ENCODE measurements around the gene ABHD5. TPM values are rescaled to one million over a fixed set of nuclear protein-coding genes. Genes with fewer than 3 reads are reported as not detected.
"Not testable (repeated sequence)": the region's sequence is repeated elsewhere in the genome, so short reads cannot be mapped to it uniquely, and the experiment has no call there.

Gene ABHD5
- total RNA-seq, 1 experiment from 2014 or later, result 10.5 TPM

GRCh38 chr3:43675593-43675992 is 15.1 kb upstream of the ABHD5 start:
- in situ Hi-C loops (cut with HindIII; ENCODE audit: low pct_unique_long_range_greater_than_20kb, low sequenced_read_pairs), result no loop called here
- CTCF ChIA-PET, result no interaction called here
- no peak for DNase-seq (ENCODE audit: low read depth, low spot score)
- H3K36me3 ChIP-seq (ENCODE audit: control insufficient read depth, insufficient read depth, low read length), result no peaks in the 10 kb centered on the region
- no peak overlapping the region for H3K4me3 ChIP-seq (ENCODE audit: low read depth in 2 of 2, low read length in 2 of 2)
- no peak overlapping the region for H3K27ac ChIP-seq (ENCODE audit: low read length)
- no peaks in the 10 kb centered on the region for H3K27me3 ChIP-seq (ENCODE audit: control insufficient read depth, insufficient read depth, low read length)
- intact Hi-C loops (cut with micrococcal nuclease; ENCODE audit: unreplicated experiment), result no loop called here
- TF ChIP-seq REST (IDR thresholded peaks at IDR 0.05; ENCODE audit: insufficient read depth in 1 of 2, low read depth in 2 of 2, low read length in 1 of 2) (no peak), POLR2AphosphoS5 (IDR thresholded peaks at IDR 0.05; ENCODE audit: low read depth, low read length) (no peak), TCF7L2 (IDR thresholded peaks at IDR 0.05; ENCODE audit: low read depth, low read length) (no peak), SIN3A (IDR thresholded peaks at IDR 0.05; ENCODE audit: borderline replicate concordance, insufficient read depth, low read depth, low read length) (no peak)
- TF ChIP-seq, protein P1, sequence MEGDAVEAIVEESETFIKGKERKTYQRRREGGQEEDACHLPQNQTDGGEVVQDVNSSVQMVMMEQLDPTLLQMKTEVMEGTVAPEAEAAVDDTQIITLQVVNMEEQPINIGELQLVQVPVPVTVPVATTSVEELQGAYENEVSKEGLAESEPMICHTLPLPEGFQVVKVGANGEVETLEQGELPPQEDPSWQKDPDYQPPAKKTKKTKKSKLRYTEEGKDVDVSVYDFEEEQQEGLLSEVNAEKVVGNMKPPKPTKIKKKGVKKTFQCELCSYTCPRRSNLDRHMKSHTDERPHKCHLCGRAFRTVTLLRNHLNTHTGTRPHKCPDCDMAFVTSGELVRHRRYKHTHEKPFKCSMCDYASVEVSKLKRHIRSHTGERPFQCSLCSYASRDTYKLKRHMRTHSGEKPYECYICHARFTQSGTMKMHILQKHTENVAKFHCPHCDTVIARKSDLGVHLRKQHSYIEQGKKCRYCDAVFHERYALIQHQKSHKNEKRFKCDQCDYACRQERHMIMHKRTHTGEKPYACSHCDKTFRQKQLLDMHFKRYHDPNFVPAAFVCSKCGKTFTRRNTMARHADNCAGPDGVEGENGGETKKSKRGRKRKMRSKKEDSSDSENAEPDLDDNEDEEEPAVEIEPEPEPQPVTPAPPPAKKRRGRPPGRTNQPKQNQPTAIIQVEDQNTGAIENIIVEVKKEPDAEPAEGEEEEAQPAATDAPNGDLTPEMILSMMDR (IDR thresholded peaks at IDR 0.05), result no peak
- no peaks in the 10 kb centered on the region for H3K4me1 ChIP-seq (ENCODE audit: control insufficient read depth, insufficient read depth, low read length)
- ATAC-seq, result no peak
- no TSS peak for BruUV-seq (replicated peaks)
- POLR2A ChIA-PET, result no interaction called here
- H3K9me3 ChIP-seq (ENCODE audit: control insufficient read depth, insufficient read depth, low read depth, low read length), result no peaks in the 10 kb centered on the region

DNA sequence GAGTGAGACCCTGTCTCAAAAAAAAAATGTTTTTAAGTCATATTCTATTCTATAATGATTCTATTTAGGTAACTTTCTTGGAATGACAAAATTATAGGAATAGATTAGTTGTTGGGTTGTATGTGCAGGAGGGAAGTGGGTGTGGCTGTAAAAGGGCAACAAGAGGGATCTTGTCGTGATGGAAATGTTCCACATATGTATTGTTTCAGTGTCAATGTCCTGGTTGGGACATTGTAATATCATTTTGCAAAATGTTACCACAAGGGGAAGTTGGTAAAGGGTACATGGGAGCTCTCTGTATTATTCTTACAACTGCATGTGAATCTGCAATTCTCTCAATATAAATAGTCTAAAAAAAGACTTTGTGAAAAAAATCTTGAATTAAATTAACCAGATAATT is 14.3 kb upstream of the ABHD5 start:
- DNase-seq (ENCODE audit: low read depth, low spot score) (no peak), ATAC-seq (no peak)
- no peaks in the 10 kb centered on the region for H3K36me3 ChIP-seq (ENCODE audit: control insufficient read depth, insufficient read depth, low read length)
- intact Hi-C loops (cut with micrococcal nuclease; ENCODE audit: unreplicated experiment), result no loop called here
- in situ Hi-C loops (cut with HindIII; ENCODE audit: low pct_unique_long_range_greater_than_20kb, low sequenced_read_pairs), result no loop called here
- H3K4me1 ChIP-seq (ENCODE audit: control insufficient read depth, insufficient read depth, low read length), result no peaks in the 10 kb centered on the region
- H3K9me3 ChIP-seq (ENCODE audit: control insufficient read depth, insufficient read depth, low read depth, low read length), result no peaks in the 10 kb centered on the region
- ChIA-PET POLR2A (no interaction called here), CTCF (no interaction called here)
- H3K27me3 ChIP-seq (ENCODE audit: control insufficient read depth, insufficient read depth, low read length), result no peaks in the 10 kb centered on the region
- H3K4me3 ChIP-seq (ENCODE audit: low read depth in 2 of 2, low read length in 2 of 2), result no peak overlapping the region
- no peak overlapping the region for H3K27ac ChIP-seq (ENCODE audit: low read length)
- no TSS peak for BruUV-seq (replicated peaks)
- TF ChIP-seq TCF7L2 (IDR thresholded peaks at IDR 0.05; ENCODE audit: low read depth, low read length) (no peak), POLR2AphosphoS5 (IDR thresholded peaks at IDR 0.05; ENCODE audit: low read depth, low read length) (no peak), REST (IDR thresholded peaks at IDR 0.05; ENCODE audit: insufficient read depth in 1 of 2, low read depth in 2 of 2, low read length in 1 of 2) (no peak), SIN3A (IDR thresholded peaks at IDR 0.05; ENCODE audit: borderline replicate concordance, insufficient read depth, low read depth, low read length) (no peak)
- TF ChIP-seq, protein P1 (IDR thresholded peaks at IDR 0.05), result no peak

DNA sequence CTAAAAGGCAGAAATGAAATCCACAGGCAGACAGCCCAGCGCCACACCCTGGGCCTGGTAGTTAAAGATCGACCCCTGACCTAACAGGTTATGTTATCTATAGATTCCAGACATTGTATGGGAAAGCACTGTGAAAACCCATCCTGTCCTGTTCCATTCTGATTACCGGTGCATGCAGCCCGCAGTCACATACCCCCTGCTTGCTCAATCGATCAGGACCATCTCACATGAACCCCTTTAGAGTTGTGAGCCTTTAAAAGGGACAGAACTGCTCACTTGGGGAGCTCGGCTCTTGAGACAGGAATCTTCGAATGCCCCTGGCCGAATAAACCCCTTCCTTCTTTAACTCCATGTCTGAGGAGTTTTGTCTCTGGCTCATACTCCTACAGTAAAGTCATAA is 12.4 kb upstream of the ABHD5 start:
- CTCF ChIA-PET; H3K4me3 ChIP-seq (ENCODE audit: low read depth in 2 of 2, low read length in 2 of 2); H3K4me1 ChIP-seq (ENCODE audit: control insufficient read depth, insufficient read depth, low read length); in situ Hi-C loops (cut with HindIII; ENCODE audit: low pct_unique_long_range_greater_than_20kb, low sequenced_read_pairs); ATAC-seq; intact Hi-C loops (cut with micrococcal nuclease; ENCODE audit: unreplicated experiment); H3K36me3 ChIP-seq (ENCODE audit: control insufficient read depth, insufficient read depth, low read length); H3K27ac ChIP-seq (ENCODE audit: low read length); DNase-seq (ENCODE audit: low read depth, low spot score); H3K9me3 ChIP-seq (ENCODE audit: control insufficient read depth, insufficient read depth, low read depth, low read length); H3K27me3 ChIP-seq (ENCODE audit: control insufficient read depth, insufficient read depth, low read length); BruUV-seq (replicated peaks): not testable (repeated sequence)
- POLR2A ChIA-PET, result interaction anchor here (0.6 kb wide), 1 partner anchor 372 kb away, joined by 3 read pairs; no protein-coding TSS in a partner anchor

Measured in Panc1 (cell line).